Upper lobe of left lung (tissue), 4 donors: ENCODE results near the gene CENPM.

Experiments
- CTCF ChIP-seq, 6 experiments: fragments of 450-650 bp in 4 of 6; fragments of 200-600 bp in 2 of 6; sonication (generic) in 2 of 6; IDR thresholded peaks; one replicate each; pipeline ENCODE4 v1.5.1; 2016 to 2019; ENCODE audit warnings: antibody characterized with exemption in 6 of 6
- POLR2A ChIP-seq, 4 donors: fragments of 450-650 bp; IDR thresholded peaks; one replicate each; pipeline ENCODE4 v1.5.1; 2016 to 2017; ENCODE audit warnings: antibody characterized with exemption in 4 of 4, mild to moderate bottlenecking in 2 of 4
- POLR2AphosphoS5 ChIP-seq, 2 donors: sonication (generic); formaldehyde crosslinking; IDR thresholded peaks; one replicate each; pipeline ENCODE4 v1.5.1; 2017; ENCODE audit warnings: antibody characterized with exemption in 2 of 2

GRCh38 chr22:41916745-41917358 is 30.1 kb downstream of the CENPM start:
- TF ChIP-seq CTCF (IDR thresholded peaks at IDR 0.05) (no peak), POLR2A (IDR thresholded peaks at IDR 0.05) (no peak), POLR2AphosphoS5 (IDR thresholded peaks at IDR 0.05) (no peak)
